Psoas muscle (tissue), 8 donors: Measurements from ENCODE around the gene MLH3. TPM values are rescaled to one million over a fixed set of nuclear protein-coding genes. Genes with fewer than 3 reads are reported as not detected.

Experiments used
- ATAC-seq, 4 donors: fragments of 200-7000 bp; cut with Tn5 transposase; one replicate each; pipeline ENCODE4 v1.9.1; 2020; ENCODE audit warnings: moderate library complexity in 3 of 4, mild to moderate bottlenecking in 2 of 4
- DNase-seq, 2 donors: peaks; one replicate each; pipeline ENCODE4 v3.0.0-alpha.2; 2020
- H3K27ac ChIP-seq: fragments of 200-600 bp; one replicate; pipeline ENCODE4 v1.8.0; 2022
- H3K27me3 ChIP-seq, 3 donors: fragments of 200-600 bp in 1 of 3; one replicate each; pipeline versions ENCODE4 v1.6.1 to v1.8.0; 2013 to 2022; ENCODE audit warnings: low read length in 2 of 3, mild to moderate bottlenecking in 2 of 3, moderate library complexity in 1 of 3; ENCODE audit not compliant: insufficient read depth in 3 of 3
- H3K36me3 ChIP-seq, 2 donors: fragments of 200-600 bp in 1 of 2; one replicate each; pipeline versions ENCODE4 v1.6.1 to v1.8.0; 2013 to 2022; ENCODE audit warnings: low read depth in 1 of 2, mild to moderate bottlenecking in 1 of 2, moderate library complexity in 1 of 2; ENCODE audit not compliant: insufficient read depth in 1 of 2
- H3K4me1 ChIP-seq: fragments of 200-600 bp; one replicate; pipeline ENCODE4 v1.8.0; 2022
- H3K4me3 ChIP-seq: fragments of 200-600 bp; one replicate; pipeline ENCODE4 v1.8.0; 2022; ENCODE audit warnings: mild to moderate bottlenecking
- H3K9me3 ChIP-seq: fragments of 200-600 bp; one replicate; pipeline ENCODE4 v1.8.0; 2022
- WGBS, 3 donors: extraction: QIAGEN DNeasy Blood & Tissue Kit; methylation state at CpG; one replicate each; pipeline versions ENCODE4 v1.1.6 to v1.1.7; 2013; 5-methylcytosine and 5-hydroxymethylcytosine counted together
- intact Hi-C, 2 donors: fragments of 100-400 bp; cut with DNase I; formaldehyde crosslinking; loops; one replicate each; pipeline versions ENCODE4 v1.11.0 to v1.14.2; 2022
- polyA plus RNA-seq, 3 donors: library from polyadenylated mRNA; stranded (reverse); fragments of 200-250 nt; gene quantifications; one replicate each; pipeline ENCODE4 v1.2.3, GENCODE V29; 2013
- total RNA-seq, 4 donors: library from RNA; stranded (reverse); fragmentation: NEBNext Ultra II Directional in 2 of 4; extraction: Animal tissue kit (Norgen Biotek cat#: 25700) in 2 of 4; gene quantifications; one replicate each; pipeline versions ENCODE4 v1.2.1 to v1.2.4, GENCODE V29; 2021 to 2023
- TF ChIP-seq, protein P1 (sequence below): fragments of 200-600 bp; IDR thresholded peaks from one replicate; pipeline ENCODE4 v1.8.0; 2022; ENCODE audit warnings: antibody characterized with exemption
- donor health status: healthy with polysubstance abuse.
- donor health status: DM: no; HTN: no; CAD: no; lungs with moderate emphysema.
- donor health status: Bipolar disorder and iron deficiency.
- donor health status: healthy.
- donor health status: DM: yes; HTN: yes; CAD: no.
- donor health status: DM: no; HTN: no; CAD: no.
- donor health status: DM: no; HTN: no; CAD: no.
- donor health status: DM: yes; HTN: yes; CAD: no.

Gene MLH3
- total and polyA plus RNA-seq, 7 donors = 7.9 to 24.1 (median 15.7) TPM

GRCh38 chr14:75081660-75082229 lies 30.5 kb upstream of the MLH3 start:
- WGBS, 3 donors = 65 to 76% (median 68%) methylated on average over 2 of the region's 2 CpGs
- peaks cover under 1% of the 10 kb centered on the region for H3K4me1 ChIP-seq
- no peak overlapping the region for H3K27ac ChIP-seq
- no peaks in the 10 kb centered on the region for H3K27me3 ChIP-seq
- no peaks in the 10 kb centered on the region for H3K9me3 ChIP-seq
- TF ChIP-seq, protein P1, sequence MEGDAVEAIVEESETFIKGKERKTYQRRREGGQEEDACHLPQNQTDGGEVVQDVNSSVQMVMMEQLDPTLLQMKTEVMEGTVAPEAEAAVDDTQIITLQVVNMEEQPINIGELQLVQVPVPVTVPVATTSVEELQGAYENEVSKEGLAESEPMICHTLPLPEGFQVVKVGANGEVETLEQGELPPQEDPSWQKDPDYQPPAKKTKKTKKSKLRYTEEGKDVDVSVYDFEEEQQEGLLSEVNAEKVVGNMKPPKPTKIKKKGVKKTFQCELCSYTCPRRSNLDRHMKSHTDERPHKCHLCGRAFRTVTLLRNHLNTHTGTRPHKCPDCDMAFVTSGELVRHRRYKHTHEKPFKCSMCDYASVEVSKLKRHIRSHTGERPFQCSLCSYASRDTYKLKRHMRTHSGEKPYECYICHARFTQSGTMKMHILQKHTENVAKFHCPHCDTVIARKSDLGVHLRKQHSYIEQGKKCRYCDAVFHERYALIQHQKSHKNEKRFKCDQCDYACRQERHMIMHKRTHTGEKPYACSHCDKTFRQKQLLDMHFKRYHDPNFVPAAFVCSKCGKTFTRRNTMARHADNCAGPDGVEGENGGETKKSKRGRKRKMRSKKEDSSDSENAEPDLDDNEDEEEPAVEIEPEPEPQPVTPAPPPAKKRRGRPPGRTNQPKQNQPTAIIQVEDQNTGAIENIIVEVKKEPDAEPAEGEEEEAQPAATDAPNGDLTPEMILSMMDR = no peak
- no peak for DNase-seq
- intact Hi-C loops = loop anchor here in 1 of 2 donors (10.0 kb wide), 1 partner anchor 137 kb away; no protein-coding TSS in a partner anchor
- no peak for ATAC-seq
- peaks cover 14 to 58% of the 10 kb centered on the region in 2 donors for H3K36me3 ChIP-seq
- no peak overlapping the region for H3K4me3 ChIP-seq

- intact Hi-C loops = no loop called here
- Histone ChIP-seq H3K27ac (no peak overlapping the region), H3K27me3 (no peaks in the 10 kb centered on the region), H3K4me3 (no peak overlapping the region), H3K36me3 (peaks cover 6 to 35% of the 10 kb centered on the region in 2 donors), H3K9me3 (no peaks in the 10 kb centered on the region), H3K4me1 (peaks cover 8% of the 10 kb centered on the region)
- no peak for DNase-seq
- WGBS, 3 donors = 42 to 72% (median 43%) methylated on average over 4 of the region's 4 CpGs
- TF ChIP-seq, protein P1 = no peak
- ATAC-seq = no peak
Measured at GRCh38 chr14:75079521-75079920, 28.3 kb upstream of the MLH3 start.

- peaks cover 3 to 18% of the 10 kb centered on the region in 2 donors for H3K36me3 ChIP-seq
- H3K27ac ChIP-seq = no peak overlapping the region
- H3K27me3 ChIP-seq = no peaks in the 10 kb centered on the region
- no peak for DNase-seq
- intact Hi-C loops = no loop called here
- ATAC-seq = no peak
- H3K4me1 ChIP-seq = peaks cover 8% of the 10 kb centered on the region
- TF ChIP-seq, protein P1 = no peak
- no peak overlapping the region for H3K4me3 ChIP-seq
- H3K9me3 ChIP-seq = no peaks in the 10 kb centered on the region
Measured at GRCh38 chr14:75077794-75078193, 26.5 kb upstream of the MLH3 start.

- Histone ChIP-seq H3K36me3 (peaks cover 0 to 11% of the 10 kb centered on the region in 2 donors), H3K27ac (peak overlapping the region; percentile 93), H3K9me3 (no peaks in the 10 kb centered on the region), H3K4me1 (peaks cover 37% of the 10 kb centered on the region), H3K4me3 (peak overlapping the region; percentile 74), H3K27me3 (no peaks in the 10 kb centered on the region)
- TF ChIP-seq, protein P1 = no peak
- no peak for ATAC-seq
- DNase-seq = peak; percentile 71 to 78
- WGBS, 3 donors = 37 to 53% (median 39%) methylated on average over 9 of the region's 9 CpGs
- intact Hi-C loops = loop anchor here in 1 of 2 donors (5.0 kb wide), 1 partner anchor 123 kb away; no protein-coding TSS in a partner anchor
Measured at GRCh38 chr14:75070383-75070782, 19.1 kb upstream of the MLH3 start.

DNA sequence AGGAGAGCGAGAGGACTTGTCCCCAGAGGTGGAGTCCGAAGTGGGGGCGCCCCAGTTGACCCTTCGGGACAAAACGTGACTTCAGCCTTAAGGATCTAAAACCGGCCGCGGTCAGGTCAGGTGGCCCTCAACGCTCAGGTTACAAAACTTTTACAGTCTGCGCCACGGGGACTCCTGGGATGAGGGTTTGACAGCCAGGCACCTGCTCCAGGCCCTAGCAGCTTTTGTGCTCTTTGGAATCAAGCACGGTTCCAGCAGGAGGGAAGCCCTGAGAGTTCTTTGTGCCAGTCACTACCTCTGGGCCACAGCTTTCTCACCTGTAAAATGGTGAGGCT lies 18.5 kb upstream of the MLH3 start:
- peaks cover 40% of the 10 kb centered on the region for H3K4me1 ChIP-seq
- ATAC-seq (peak; percentile 68 to 79 (median 74)), DNase-seq (no peak)
- H3K36me3 ChIP-seq = peaks cover 0 to 11% of the 10 kb centered on the region in 2 donors
- H3K9me3 ChIP-seq = no peaks in the 10 kb centered on the region
- peak overlapping the region; percentile 93 for H3K27ac ChIP-seq
- TF ChIP-seq, protein P1 = no peak
- peak overlapping the region; percentile 74 for H3K4me3 ChIP-seq
- no peaks in the 10 kb centered on the region for H3K27me3 ChIP-seq
- intact Hi-C loops = loop anchor here in 1 of 2 donors (5.0 to 10.0 kb wide), 2 partner anchors 65 to 122 kb away; partner anchors contain the start of gene EIF2B2
- 9 to 20% (median 18%) methylated on average over 12 of the region's 12 CpGs for WGBS, 3 donors
